ENCODE measurements around the gene TSFM.

TSFM gene

GRCh38 chr12:57842342-57843294 is 60.0 kb downstream of the TSFM start:
- 46% methylated on average over 14 of the region's 14 CpGs for WGBS
- Histone ChIP-seq H3K9me3 (ENCODE audit: insufficient read depth, low read depth, low read length) (no peaks in the 10 kb centered on the region), H3K27me3 (ENCODE audit: insufficient read depth, low read length) (no peaks in the 10 kb centered on the region), H3K36me3 (ENCODE audit: insufficient read depth, low read length) (no peaks in the 10 kb centered on the region), H3K9ac (ENCODE audit: low read depth, low read length) (peak overlapping the region; percentile 61), H3K4me1 (ENCODE audit: insufficient read depth, low read length) (peaks cover 60% of the 10 kb centered on the region), H3K27ac (ENCODE audit: low read depth, low read length) (peak overlapping the region; percentile 62; the same call in 1 of the 2 replicates), H3K4me3 (ENCODE audit: low read length) (peak overlapping the region; percentile 37)

GRCh38 chr12:57844709-57845477 is 62.3 kb downstream of the TSFM start:
- peak overlapping the region; percentile 100 for H3K27ac ChIP-seq (ENCODE audit: low read depth, low read length)
- peak overlapping the region; percentile 96 for H3K4me3 ChIP-seq (ENCODE audit: low read length)
- 1% methylated on average over 41 of the region's 42 CpGs for WGBS
- peak overlapping the region; percentile 98 for H3K9ac ChIP-seq (ENCODE audit: low read depth, low read length)
- no peaks in the 10 kb centered on the region for H3K9me3 ChIP-seq (ENCODE audit: insufficient read depth, low read depth, low read length)
- peaks cover 46% of the 10 kb centered on the region for H3K4me1 ChIP-seq (ENCODE audit: insufficient read depth, low read length)
- H3K27me3 ChIP-seq (ENCODE audit: insufficient read depth, low read length): no peaks in the 10 kb centered on the region
- H3K36me3 ChIP-seq (ENCODE audit: insufficient read depth, low read length): no peaks in the 10 kb centered on the region

- Histone ChIP-seq H3K4me1 (ENCODE audit: insufficient read depth, low read length) (peaks cover 39% of the 10 kb centered on the region), H3K36me3 (ENCODE audit: insufficient read depth, low read length) (no peaks in the 10 kb centered on the region), H3K4me3 (ENCODE audit: low read length) (peak overlapping the region; percentile 96)
Observed at GRCh38 chr12:57845478-57846284, 63.1 kb downstream of the TSFM start.

GRCh38 chr12:57846285-57846576 is 63.6 kb downstream of the TSFM start:
- peak overlapping the region; percentile 96 for H3K4me3 ChIP-seq (ENCODE audit: low read length)
- H3K9ac ChIP-seq (ENCODE audit: low read depth, low read length): peak overlapping the region; percentile 98
- H3K9me3 ChIP-seq (ENCODE audit: insufficient read depth, low read depth, low read length): no peaks in the 10 kb centered on the region
- H3K27ac ChIP-seq (ENCODE audit: low read depth, low read length): peak overlapping the region; percentile 100
- under 1% methylated on average over 26 of the region's 26 CpGs for WGBS
- H3K4me1 ChIP-seq (ENCODE audit: insufficient read depth, low read length): peaks cover 35% of the 10 kb centered on the region
- no peaks in the 10 kb centered on the region for H3K27me3 ChIP-seq (ENCODE audit: insufficient read depth, low read length)
- no peaks in the 10 kb centered on the region for H3K36me3 ChIP-seq (ENCODE audit: insufficient read depth, low read length)

More at GRCh38 chr12:57845478-57846284, 63.1 kb downstream of the TSFM start:
- WGBS: under 1% methylated on average over 81 of the region's 81 CpGs
- no peaks in the 10 kb centered on the region for H3K27me3 ChIP-seq (ENCODE audit: insufficient read depth, low read length)
- H3K9me3 ChIP-seq (ENCODE audit: insufficient read depth, low read depth, low read length): no peaks in the 10 kb centered on the region
- H3K27ac ChIP-seq (ENCODE audit: low read depth, low read length): peak overlapping the region; percentile 100
- H3K9ac ChIP-seq (ENCODE audit: low read depth, low read length): peak overlapping the region; percentile 98

- Histone ChIP-seq H3K9me3 (ENCODE audit: insufficient read depth, low read depth, low read length) (no peaks in the 10 kb centered on the region), H3K4me3 (ENCODE audit: low read length) (peak within 1 kb of the TSS; percentile 96), H3K9ac (ENCODE audit: low read depth, low read length) (peak within 1 kb of the TSS; percentile 98), H3K4me1 (ENCODE audit: insufficient read depth, low read length) (peaks cover 35% of the 10 kb centered on the region), H3K36me3 (ENCODE audit: insufficient read depth, low read length) (no peaks in the 10 kb centered on the region), H3K27ac (ENCODE audit: low read depth, low read length) (peak within 1 kb of the TSS; percentile 100), H3K27me3 (ENCODE audit: insufficient read depth, low read length) (peaks cover 2% of the 10 kb centered on the region; the same call in 1 of the 2 replicates)
- WGBS: 1% methylated on average over 57 of the region's 58 CpGs
Observed at GRCh38 chr12:57846577-57847319, 64.2 kb downstream of the TSFM start, which contains the start of gene CTDSP2. CTDSP2 (minus strand) TSS chr12:57846729; CDS start chr12:57846435, 294 bp downstream.

Measured in HUES64 (cell line).